HG03342 (cell line): ENCODE measurements around the gene ELOB.

Experiments used
- ATAC-seq: cut with Tn5 transposase; IDR thresholded peaks from one replicate; pipeline ENCODE4 v1.9.1; 2021; ENCODE audit warnings: mild to moderate bottlenecking, moderate library complexity; ENCODE audit not compliant: unreplicated experiment

ELOB gene

GRCh38 chr16:2777231-2777902, at the start of gene ELOB:
Gene ELOB (minus strand): TSS chr16:2777280. CDS start chr16:2777239, 41 bp downstream.
- peak; percentile 77 for ATAC-seq

- ATAC-seq = no peak
Observed at GRCh38 chr16:2825906-2826305, 48.8 kb upstream of the ELOB start.

DNA sequence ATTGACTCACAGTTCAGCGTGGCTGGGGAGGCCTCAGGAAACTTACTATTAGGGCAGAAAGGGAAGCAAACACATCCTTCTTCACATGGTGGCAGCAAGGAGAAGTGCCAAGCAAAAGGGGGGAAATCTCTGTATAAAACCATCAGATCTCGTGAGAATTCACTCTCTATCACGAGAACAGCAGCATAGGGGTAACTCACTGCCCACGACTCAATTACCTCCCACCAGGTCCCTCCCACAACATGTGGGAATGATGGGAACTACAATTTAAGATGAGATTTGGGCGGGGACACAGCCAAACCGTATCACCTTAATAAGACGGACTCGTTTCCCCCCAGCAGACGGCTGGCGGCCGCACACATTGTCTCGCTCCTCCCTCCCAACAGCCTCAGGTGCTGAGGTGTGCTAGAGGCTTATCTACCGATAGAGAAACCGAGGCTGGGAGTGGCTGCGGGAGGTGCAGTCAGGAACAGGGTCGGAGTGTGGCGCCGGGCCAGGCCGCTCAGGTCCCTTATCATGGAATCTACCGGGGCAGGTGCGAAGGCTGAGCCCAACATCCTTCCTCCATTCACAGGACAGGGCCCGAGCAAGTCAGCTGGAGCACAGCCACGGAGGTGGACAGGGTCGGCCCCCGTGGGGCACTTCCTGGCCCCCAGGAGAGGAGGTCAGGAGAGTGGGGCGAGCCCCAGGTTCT, 48.1 kb upstream of the ELOB start:
- ATAC-seq = no peak

- ATAC-seq = no peak
Observed at GRCh38 chr16:2824626-2825025, 47.5 kb upstream of the ELOB start.

- ATAC-seq = no peak
Observed at GRCh38 chr16:2822496-2822895, 45.4 kb upstream of the ELOB start.

DNA sequence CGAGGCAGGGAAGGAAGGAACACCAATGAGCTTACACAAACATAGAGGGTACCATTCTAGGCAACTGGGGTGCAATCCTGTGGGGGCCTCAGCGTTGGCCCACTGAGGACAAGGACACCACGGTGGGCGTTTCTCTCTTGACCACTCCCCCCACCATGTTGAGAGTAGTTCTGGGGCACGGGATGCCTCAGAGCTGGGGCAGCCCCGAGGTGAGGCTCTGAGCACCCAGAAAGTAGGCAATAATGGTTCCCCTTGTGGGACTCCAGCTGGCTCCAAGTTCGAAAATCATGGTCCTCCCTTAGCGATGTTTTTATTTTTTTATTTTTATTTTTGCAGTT, 45.0 kb upstream of the ELOB start:
- ATAC-seq = no peak

GRCh38 chr16:2821487-2822157, 44.5 kb upstream of the ELOB start:
- no peak for ATAC-seq

DNA sequence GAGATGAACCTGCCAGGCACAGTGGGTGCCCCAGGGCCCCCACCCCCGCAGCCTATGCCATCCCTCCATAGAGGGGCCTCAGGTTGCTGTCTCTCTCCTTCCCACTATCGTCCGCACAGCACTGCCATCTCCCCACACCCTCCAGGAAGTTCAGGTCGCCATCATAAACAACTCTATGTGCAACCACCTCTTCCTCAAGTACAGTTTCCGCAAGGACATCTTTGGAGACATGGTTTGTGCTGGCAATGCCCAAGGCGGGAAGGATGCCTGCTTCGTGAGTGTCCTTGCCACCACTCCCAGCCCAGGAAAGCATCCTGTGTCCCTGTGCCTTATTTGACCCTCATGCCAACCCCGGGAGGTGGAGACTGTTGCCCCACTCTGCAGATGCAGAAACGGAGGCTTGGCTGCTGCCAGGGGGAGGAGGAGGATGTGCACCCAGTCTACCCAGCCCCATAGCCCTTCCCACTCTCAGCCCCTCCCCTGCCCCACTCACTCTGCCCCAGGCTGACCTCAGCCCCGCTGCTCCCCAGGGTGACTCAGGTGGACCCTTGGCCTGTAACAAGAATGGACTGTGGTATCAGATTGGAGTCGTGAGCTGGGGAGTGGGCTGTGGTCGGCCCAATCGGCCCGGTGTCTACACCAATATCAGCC, 43.9 kb upstream of the ELOB start:
- ATAC-seq = no peak

- no peak for ATAC-seq
Observed at GRCh38 chr16:2819939-2820835, 43.1 kb upstream of the ELOB start.

DNA sequence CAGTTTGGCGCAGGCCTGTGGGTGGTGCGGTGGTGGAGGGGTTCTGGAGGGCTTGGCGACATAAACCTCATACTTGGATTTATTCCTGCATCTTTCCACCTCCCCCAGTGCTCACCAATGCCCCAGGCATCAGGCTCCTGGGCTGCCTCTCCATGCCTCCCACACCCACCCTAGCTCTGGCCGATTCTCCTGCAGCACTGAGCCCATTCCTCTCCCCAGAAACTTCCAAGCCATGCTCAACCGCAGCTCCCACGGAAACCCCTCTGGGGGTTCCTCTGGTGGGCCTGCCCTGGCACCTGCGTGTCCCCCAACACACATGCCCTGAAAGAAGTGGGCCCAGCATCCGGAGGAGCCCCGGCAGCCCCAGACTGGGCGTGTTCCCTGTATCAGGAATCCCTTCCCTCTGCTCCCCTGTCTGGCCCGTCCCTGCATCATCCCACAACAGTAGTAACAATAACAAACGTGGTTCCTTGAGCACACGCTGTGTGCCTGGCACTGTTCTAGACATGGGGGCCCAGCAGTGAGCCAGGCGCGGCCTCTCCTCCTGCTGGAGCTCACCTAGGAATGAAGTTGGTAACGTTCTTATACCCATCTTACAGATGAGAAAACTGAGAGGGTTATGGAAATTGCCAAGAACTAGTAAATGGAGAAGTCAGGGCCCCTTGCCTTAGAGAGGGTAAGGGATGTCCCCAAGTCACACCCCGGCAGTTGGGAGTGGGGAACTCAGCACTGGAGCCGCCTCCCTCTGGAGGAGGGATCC, 42.3 kb upstream of the ELOB start:
- no peak for ATAC-seq

GRCh38 chr16:2818272-2818876, 41.3 kb upstream of the ELOB start:
- ATAC-seq = no peak

DNA sequence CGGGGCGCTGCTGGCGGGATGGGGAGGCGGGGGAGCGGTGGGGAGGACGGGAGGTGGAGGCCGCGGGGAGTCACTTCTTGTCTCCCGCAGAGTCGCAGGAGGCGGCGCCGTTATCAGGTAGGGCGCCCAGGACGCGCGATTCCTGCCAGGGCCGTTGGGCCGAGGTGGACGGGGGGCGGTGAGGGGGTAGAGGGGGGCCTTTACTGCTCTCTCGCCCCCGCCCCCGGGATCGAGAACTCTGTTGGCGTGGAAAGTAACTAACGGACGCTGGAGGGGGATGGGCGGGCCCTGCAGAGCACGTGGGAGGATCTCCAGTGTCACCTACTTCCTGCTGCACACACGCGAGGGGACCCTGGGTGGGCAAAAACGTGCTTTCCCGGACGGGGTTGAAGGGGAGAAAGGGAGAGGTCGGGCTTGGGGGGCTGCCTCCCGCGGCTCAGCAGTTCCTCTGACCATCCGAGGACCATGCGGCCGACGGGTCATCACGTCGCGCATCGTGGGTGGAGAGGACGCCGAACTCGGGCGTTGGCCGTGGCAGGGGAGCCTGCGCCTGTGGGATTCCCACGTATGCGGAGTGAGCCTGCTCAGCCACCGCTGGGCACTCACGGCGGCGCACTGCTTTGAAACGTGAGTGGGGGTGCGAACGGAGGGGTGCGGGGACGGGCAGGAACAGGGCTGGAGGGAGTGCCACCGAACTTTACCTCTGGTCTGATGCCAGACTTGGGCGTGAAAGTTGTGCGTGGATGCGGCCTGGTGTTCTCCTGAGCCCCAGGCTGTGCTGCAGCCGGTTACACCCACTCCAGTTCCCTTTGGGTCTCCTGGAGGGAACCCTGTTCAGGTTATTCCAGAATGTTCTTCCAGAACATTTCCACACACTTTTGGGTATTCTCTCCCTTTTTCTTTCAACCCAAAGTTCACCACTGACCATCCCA, 40.5 kb upstream of the ELOB start:
- no peak for ATAC-seq

GRCh38 chr16:2816751-2817339, 39.8 kb upstream of the ELOB start, which contains the start of gene PRSS21:
Gene PRSS21 (plus strand): TSS chr16:2817237. CDS start chr16:2817269, 32 bp downstream.
- ATAC-seq = no peak

DNA sequence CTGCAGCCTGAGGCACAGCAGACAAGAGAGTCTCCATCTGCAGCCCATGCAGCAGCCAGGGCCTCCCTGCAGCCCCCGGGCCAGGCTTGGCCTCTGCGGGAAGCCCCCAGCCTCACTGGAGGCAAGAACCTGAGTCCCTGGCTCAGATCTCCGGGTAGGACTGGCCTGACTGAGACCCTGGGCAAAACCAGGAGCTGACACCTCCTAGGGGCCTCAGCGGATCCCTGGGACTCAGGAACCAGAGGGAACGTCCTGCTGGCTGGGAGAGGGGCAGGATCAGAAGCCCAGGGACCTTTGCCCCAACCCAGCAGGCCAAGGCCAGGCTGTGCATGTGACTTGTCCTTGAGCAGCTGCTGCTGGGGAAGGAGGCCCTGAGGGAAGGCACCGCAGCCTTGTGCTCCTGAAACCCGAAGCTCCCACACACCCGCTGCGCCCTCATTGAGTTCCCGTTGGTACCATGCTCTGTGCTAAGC, 38.3 kb upstream of the ELOB start:
- no peak for ATAC-seq

DNA sequence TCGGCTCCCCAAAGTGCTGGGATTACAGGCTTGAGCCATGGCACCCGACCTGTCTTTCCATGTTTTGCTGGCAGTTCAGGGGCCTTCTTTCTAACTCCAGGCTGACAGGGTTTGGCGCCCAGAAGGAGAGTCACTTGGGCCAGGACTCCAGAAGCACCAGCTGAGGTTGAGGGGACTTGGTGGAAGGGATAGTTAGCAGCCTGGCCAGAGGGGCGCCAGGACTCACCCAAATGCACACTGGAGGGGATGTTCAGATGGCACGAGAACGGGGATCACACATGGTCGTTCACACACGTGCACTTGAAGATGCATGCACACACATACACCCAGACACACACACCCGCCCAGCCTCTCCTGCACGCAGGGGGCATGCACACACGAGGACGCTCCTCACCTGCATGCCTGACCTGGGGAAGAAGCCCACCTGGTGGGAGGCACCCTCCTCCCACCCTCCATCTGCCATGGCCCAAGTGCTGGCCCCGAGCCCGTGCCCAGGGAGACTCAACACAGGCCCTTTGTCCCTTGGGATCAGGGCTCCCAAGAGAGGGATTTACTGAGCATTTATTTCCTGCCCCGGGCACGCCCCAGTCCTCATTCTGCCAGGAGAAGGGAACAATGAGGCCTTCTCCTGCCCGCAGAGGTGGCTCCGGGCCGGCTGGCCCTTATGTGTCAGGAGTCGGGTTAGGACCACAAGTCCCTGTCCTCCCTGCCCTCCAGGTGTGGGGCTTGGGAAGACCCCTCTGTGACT, 37.6 kb upstream of the ELOB start:
- no peak for ATAC-seq

- no peak for ATAC-seq
Observed at GRCh38 chr16:2813771-2814221, 36.7 kb upstream of the ELOB start.
